Liver (tissue), 9 donors: Measurements from ENCODE around the gene PRDM7. TPM values are rescaled to one million over a fixed set of nuclear protein-coding genes. Genes with fewer than 3 reads are reported as not detected.

Experiments
- DNase-seq: peaks from one replicate; pipeline ENCODE4 v3.0.0-alpha.2; 2017; ENCODE audit warnings: low spot score
- H3K27ac ChIP-seq, 2 donors: one replicate each; pipeline ENCODE4 v1.7.0; 2013; ENCODE audit warnings: inconsistent platforms in 2 of 2, low read length in 2 of 2, control low read depth in 1 of 2, low read depth in 1 of 2, mild to moderate bottlenecking in 1 of 2
- H3K27me3 ChIP-seq, 4 donors: one replicate each; pipeline versions ENCODE4 v1.6.1 to v1.7.0; 2013; ENCODE audit warnings: low read length in 3 of 4, inconsistent platforms in 1 of 4, mild to moderate bottlenecking in 1 of 4, moderate library complexity in 1 of 4; ENCODE audit not compliant: control insufficient read depth in 4 of 4, insufficient read depth in 4 of 4
- H3K36me3 ChIP-seq, 4 donors: one replicate each; pipeline versions ENCODE4 v1.6.1 to v1.7.0; 2013; ENCODE audit warnings: low read length in 3 of 4, mild to moderate bottlenecking in 3 of 4, low read depth in 1 of 4, moderate library complexity in 1 of 4; ENCODE audit not compliant: control insufficient read depth in 4 of 4, insufficient read depth in 3 of 4
- H3K4me1 ChIP-seq, 4 donors: one replicate each; pipeline versions ENCODE4 v1.6.1 to v1.7.0; 2013; ENCODE audit warnings: low read length in 3 of 4, mild to moderate bottlenecking in 3 of 4, moderate library complexity in 1 of 4; ENCODE audit not compliant: control insufficient read depth in 4 of 4, insufficient read depth in 4 of 4
- H3K4me3 ChIP-seq, 3 donors: one replicate each; pipeline versions ENCODE4 v1.6.1 to v1.7.0; 2013; ENCODE audit warnings: low read length in 3 of 3, control low read depth in 1 of 3, low read depth in 1 of 3, mild to moderate bottlenecking in 1 of 3
- H3K9ac ChIP-seq, 2 donors: one replicate each; pipeline ENCODE4 v1.7.0; 2013; ENCODE audit warnings: low read length in 2 of 2, mild to moderate bottlenecking in 2 of 2, moderate library complexity in 2 of 2, control low read depth in 1 of 2, low read depth in 1 of 2
- H3K9me3 ChIP-seq, 4 donors: one replicate each; pipeline versions ENCODE4 v1.6.1 to v1.7.0; 2013; ENCODE audit warnings: low read length in 3 of 4; ENCODE audit not compliant: control insufficient read depth in 4 of 4
- ATF3 ChIP-seq: IDR thresholded peaks from 2 replicates; pipeline ENCODE4 v1.6.1; 2016; ENCODE audit warnings: antibody characterized with exemption
- CTCF ChIP-seq: fragments of 150-350 bp; IDR thresholded peaks from 2 replicates; pipeline ENCODE4 v1.5.1; 2017; ENCODE audit warnings: improper control_type of control experiment, low read depth, low read length; ENCODE audit not compliant: missing input control
- EGR1 ChIP-seq, 2 donors: IDR thresholded peaks; 2 replicates each; pipeline ENCODE4 v1.6.1; 2016 to 2018; ENCODE audit warnings: antibody characterized with exemption in 2 of 2, low read depth in 2 of 2
- FOXA1 ChIP-seq: IDR thresholded peaks from 2 replicates; pipeline ENCODE4 v1.6.1; 2016; ENCODE audit warnings: antibody characterized with exemption
- FOXA2 ChIP-seq: IDR thresholded peaks from 2 replicates; pipeline ENCODE4 v1.6.1; 2016; ENCODE audit warnings: antibody characterized with exemption
- HNF4A ChIP-seq, 2 donors: conservative IDR thresholded peaks; 2 replicates each; pipeline ENCODE4 v1.6.1; 2016; ENCODE audit warnings: antibody characterized with exemption in 2 of 2, mild to moderate bottlenecking in 2 of 2
- HNF4G ChIP-seq: IDR thresholded peaks from 2 replicates; pipeline ENCODE4 v1.6.1; 2016; ENCODE audit warnings: antibody characterized with exemption
- JUND ChIP-seq, 2 donors: IDR thresholded peaks; 2 replicates each; pipeline ENCODE4 v1.6.1; 2016; ENCODE audit warnings: antibody characterized with exemption in 2 of 2
- MAX ChIP-seq: IDR thresholded peaks from 2 replicates; pipeline ENCODE4 v1.6.1; 2016; ENCODE audit warnings: antibody characterized with exemption
- REST ChIP-seq: IDR thresholded peaks from 2 replicates; pipeline ENCODE4 v1.6.1; 2016; ENCODE audit warnings: antibody characterized with exemption, mild to moderate bottlenecking
- RXRA ChIP-seq, 2 donors: IDR thresholded peaks; 2 replicates each; pipeline ENCODE4 v1.6.1; 2017 to 2018; ENCODE audit warnings: antibody characterized with exemption in 2 of 2, mild to moderate bottlenecking in 1 of 2
- SP1 ChIP-seq: IDR thresholded peaks from 2 replicates; pipeline ENCODE4 v1.6.1; 2018; ENCODE audit warnings: antibody characterized with exemption, mild to moderate bottlenecking
- TAF1 ChIP-seq: conservative IDR thresholded peaks from 2 replicates; pipeline ENCODE4 v1.6.1; 2016; ENCODE audit warnings: antibody characterized with exemption, mild to moderate bottlenecking
- YY1 ChIP-seq: IDR thresholded peaks from 2 replicates; pipeline ENCODE4 v1.6.1; 2016; ENCODE audit warnings: antibody characterized with exemption, mild to moderate bottlenecking
- ZBTB33 ChIP-seq: IDR thresholded peaks from 2 replicates; pipeline ENCODE4 v1.6.1; 2016; ENCODE audit warnings: antibody characterized with exemption
- WGBS: extraction: QIAGEN DNeasy Blood & Tissue Kit; methylation state at CpG from one replicate; pipeline ENCODE4 v1.1.7; 2013; 5-methylcytosine and 5-hydroxymethylcytosine counted together
- polyA plus RNA-seq, 2 donors: library from polyadenylated mRNA; stranded (reverse) in 1 of 2; unstranded in 1 of 2; fragments of 200-250 nt in 1 of 2; fragments of >200 nt in 1 of 2; fragmentation: Nextera tagmentation in 1 of 2; extraction: Ambion mirVana in 1 of 2; gene quantifications; one replicate each; pipeline versions ENCODE4 v1.2.1 to v1.2.3, GENCODE V29; 2013 to 2015
- total RNA-seq, 2 donors: library from RNA; depleted of rRNA; stranded (reverse); fragments of >200 nt; gene quantifications; one replicate each; pipeline ENCODE4 v1.2.3, GENCODE V29; 2014
- donor health status: healthy.
- donor health status: healthy.
- donor health status: healthy.
- donor health status: healthy.
- donor health status: healthy.

Gene PRDM7
- total and polyA plus RNA-seq, 4 donors, result not detected

GRCh38 chr16:90042946-90043514 is 34.1 kb downstream of the PRDM7 start (continued):
- TF ChIP-seq ZBTB33, result no peak

GRCh38 chr16:90041896-90042473 is 35.1 kb downstream of the PRDM7 start:
- Histone ChIP-seq H3K27me3 (no peaks in the 10 kb centered on the region), H3K9ac (no peak overlapping the region), H3K9me3 (no peaks in the 10 kb centered on the region), H3K36me3 (peaks cover 0 to 56% (median 16%) of the 10 kb centered on the region in 4 donors), H3K27ac (no peak overlapping the region), H3K4me1 (peaks cover 0 to 12% (median 5%) of the 10 kb centered on the region in 4 donors), H3K4me3 (no peak overlapping the region)
- 89% methylated on average over 16 of the region's 16 CpGs for WGBS
- TF ChIP-seq ZBTB33 (no peak), YY1 (no peak), EGR1 (IDR thresholded peaks at IDR 0.05; ENCODE audit: low read depth in 2 of 2) (no peak), HNF4A (conservative IDR thresholded peaks at IDR 0.05) (no peak)
- DNase-seq, result no peak

GRCh38 chr16:90040152-90041023 is 36.7 kb downstream of the PRDM7 start:
- 93% methylated on average over 29 of the region's 29 CpGs for WGBS
- DNase-seq, result no peak
- no peaks in the 10 kb centered on the region for H3K9me3 ChIP-seq
- peaks cover 0 to 71% (median 17%) of the 10 kb centered on the region in 4 donors for H3K36me3 ChIP-seq
- H3K4me1 ChIP-seq, result no peaks in the 10 kb centered on the region
- no peak overlapping the region for H3K4me3 ChIP-seq
- H3K9ac ChIP-seq, result no peak overlapping the region
- H3K27me3 ChIP-seq, result no peaks in the 10 kb centered on the region
- H3K27ac ChIP-seq, result no peak overlapping the region
- TF ChIP-seq RXRA (IDR thresholded peaks at IDR 0.05) (no peak), CTCF (no peak), FOXA2 (no peak), YY1 (no peak), EGR1 (IDR thresholded peaks at IDR 0.05; ENCODE audit: low read depth in 2 of 2) (no peak), FOXA1 (no peak), ZBTB33 (no peak), ATF3 (no peak), JUND (IDR thresholded peaks at IDR 0.05) (no peak), HNF4A (conservative IDR thresholded peaks at IDR 0.05) (no peak), TAF1 (no peak), HNF4G (no peak), SP1 (no peak), MAX (no peak), REST (no peak)
